ENCODE data around the gene DNAJB13.

DNAJB13 gene

DNA sequence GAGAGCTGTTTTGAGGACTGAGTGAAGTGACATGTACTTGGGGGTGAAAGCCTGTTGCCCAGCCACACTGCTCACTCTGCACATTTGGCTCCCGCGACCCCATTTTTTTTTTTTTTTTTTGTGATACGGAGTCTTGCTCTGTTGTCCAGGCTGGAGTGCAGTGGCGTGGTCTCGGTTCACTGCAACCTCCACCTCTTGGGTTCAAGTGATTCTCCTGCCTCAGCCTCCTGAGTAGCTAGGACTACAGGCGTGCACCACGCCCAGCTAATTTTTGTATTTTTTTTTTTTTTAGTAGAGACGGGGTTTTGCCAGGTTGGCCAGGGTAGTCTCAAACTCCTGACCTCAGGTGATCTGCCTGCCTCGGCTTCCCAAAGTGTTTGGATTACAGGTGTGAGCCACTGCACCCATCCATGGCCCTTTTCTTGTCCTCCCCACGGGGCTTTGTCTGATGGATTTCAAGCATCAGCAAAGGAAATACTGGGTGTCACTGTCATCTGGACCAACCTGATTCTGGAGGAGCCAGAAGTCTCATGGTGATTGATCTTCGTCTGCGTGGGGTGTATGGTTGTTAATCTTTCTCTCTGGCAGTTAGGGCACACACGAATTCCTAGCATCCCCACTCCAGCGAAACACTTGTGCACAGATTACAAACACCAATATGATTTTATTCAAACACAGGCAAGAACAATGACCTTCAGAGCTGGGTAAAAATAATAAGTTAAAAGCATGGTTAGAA, 61.4 kb downstream of the DNAJB13 start:
- Histone ChIP-seq H3K36me3 (ENCODE audit: insufficient read depth, low read length) (peaks cover 6% of the 10 kb centered on the region), H3K4me1 (ENCODE audit: control insufficient read depth, insufficient read depth, low read length) (no peaks in the 10 kb centered on the region), H3K9ac (ENCODE audit: low read depth, low read length) (no peak overlapping the region)

DNA sequence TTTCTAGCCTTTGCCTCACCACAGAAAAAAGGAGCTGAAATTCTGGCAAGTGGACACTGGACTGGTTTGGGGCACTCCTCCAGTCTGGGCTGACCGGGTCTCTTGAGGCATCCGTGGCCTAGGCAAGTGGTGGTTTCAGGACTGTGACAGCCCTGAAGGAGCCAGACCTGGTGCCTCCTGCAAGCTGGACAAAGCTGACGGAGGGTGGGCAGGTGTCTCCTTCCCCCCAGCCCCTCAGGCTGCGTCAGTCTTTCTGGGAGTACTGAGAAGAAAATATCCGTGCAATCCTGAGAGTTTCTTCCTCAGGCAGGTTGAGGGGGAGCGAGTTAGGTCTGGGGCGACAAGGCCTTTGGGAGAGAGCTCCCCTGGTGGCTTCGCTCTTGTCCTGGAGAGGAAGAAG, 62.3 kb downstream of the DNAJB13 start:
- H3K4me2 ChIP-seq (ENCODE audit: low read length): no peak overlapping the region
- no peak overlapping the region for H3K4me3 ChIP-seq (ENCODE audit: low read length)
- H3K9ac ChIP-seq (ENCODE audit: low read depth, low read length): no peak overlapping the region
- no peaks in the 10 kb centered on the region for H3K9me3 ChIP-seq (replicated peaks; ENCODE audit: low read length)
- peaks cover 3% of the 10 kb centered on the region for H3K4me1 ChIP-seq (ENCODE audit: control insufficient read depth, insufficient read depth, low read length)
- H3K27me3 ChIP-seq (ENCODE audit: control insufficient read depth, insufficient read depth, low read length): no peaks in the 10 kb centered on the region
- peaks cover 6% of the 10 kb centered on the region for H3K36me3 ChIP-seq (ENCODE audit: insufficient read depth, low read length)

More for the DNA sequence above, 61.4 kb downstream of the DNAJB13 start:
- Histone ChIP-seq H3K9me3 (replicated peaks; ENCODE audit: low read length) (no peaks in the 10 kb centered on the region), H3K4me2 (ENCODE audit: low read length) (no peak overlapping the region), H3K4me3 (ENCODE audit: low read length) (no peak overlapping the region), H3K27me3 (ENCODE audit: control insufficient read depth, insufficient read depth, low read length) (no peaks in the 10 kb centered on the region)

DNA sequence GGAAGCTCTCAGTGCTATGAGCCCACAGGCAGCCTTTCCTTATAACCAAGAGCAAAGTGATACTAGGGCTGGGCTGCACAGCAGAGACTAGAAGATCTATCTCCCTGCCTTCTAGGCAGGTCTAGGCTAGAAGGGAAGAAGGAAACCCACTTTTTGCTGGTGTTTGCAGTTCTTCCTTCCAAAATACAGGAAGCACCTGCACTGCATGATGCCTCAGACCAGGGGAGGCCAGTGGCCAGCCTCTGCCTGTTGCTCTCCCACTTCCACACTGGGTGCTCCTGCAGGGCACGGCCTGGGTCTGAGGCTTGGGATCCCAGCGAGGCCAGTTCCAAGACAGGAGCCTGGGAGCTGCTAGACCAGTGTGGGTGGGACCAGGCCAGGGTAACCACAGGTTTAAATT, 64.1 kb downstream of the DNAJB13 start:
- Histone ChIP-seq H3K9ac (ENCODE audit: low read depth, low read length) (no peak overlapping the region), H3K27me3 (ENCODE audit: control insufficient read depth, insufficient read depth, low read length) (no peaks in the 10 kb centered on the region), H3K36me3 (ENCODE audit: insufficient read depth, low read length) (peaks cover 6% of the 10 kb centered on the region), H3K4me3 (ENCODE audit: low read length) (no peak overlapping the region), H3K4me1 (ENCODE audit: control insufficient read depth, insufficient read depth, low read length) (peaks cover 20% of the 10 kb centered on the region), H3K4me2 (ENCODE audit: low read length) (no peak overlapping the region), H3K9me3 (replicated peaks; ENCODE audit: low read length) (no peaks in the 10 kb centered on the region)

DNA sequence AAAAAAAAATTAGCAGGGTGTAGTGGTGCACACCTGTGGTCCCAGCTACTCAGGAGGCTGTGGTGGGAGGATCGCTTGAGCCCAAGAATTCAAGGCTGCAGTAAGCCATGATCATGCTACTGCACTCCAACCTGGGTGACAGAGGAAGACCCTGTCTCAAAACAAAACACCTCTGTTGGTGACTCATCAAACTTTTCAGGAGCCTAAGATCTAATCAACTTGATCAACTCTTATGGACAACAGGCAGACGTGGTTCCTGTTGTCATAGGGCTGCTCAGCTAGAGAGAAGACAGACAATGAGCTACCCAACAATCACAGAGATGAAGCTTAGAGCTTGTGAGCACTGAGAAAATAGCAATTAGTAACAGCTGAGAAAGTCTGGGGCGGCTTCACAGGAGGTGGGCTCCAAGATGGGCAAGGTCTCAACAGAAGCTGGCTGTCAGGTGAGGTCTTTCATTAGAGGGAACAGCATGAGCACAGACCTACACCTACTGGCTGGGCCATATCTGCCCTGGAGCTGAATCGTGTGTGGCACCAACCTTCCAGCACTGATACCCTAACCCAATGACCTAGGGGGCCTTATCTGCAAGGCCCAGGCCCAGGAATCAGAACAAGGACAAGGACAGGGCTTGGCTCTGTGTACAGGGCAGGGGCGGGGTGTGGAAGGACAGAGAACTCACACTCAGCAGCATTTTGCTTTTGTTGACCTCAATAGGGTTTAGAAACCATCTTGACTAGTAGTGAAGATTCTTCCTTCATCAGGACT, 65.3 kb downstream of the DNAJB13 start:
- Histone ChIP-seq H3K4me3 (ENCODE audit: low read length) (no peak overlapping the region), H3K4me1 (ENCODE audit: control insufficient read depth, insufficient read depth, low read length) (peaks cover 26% of the 10 kb centered on the region)

DNA sequence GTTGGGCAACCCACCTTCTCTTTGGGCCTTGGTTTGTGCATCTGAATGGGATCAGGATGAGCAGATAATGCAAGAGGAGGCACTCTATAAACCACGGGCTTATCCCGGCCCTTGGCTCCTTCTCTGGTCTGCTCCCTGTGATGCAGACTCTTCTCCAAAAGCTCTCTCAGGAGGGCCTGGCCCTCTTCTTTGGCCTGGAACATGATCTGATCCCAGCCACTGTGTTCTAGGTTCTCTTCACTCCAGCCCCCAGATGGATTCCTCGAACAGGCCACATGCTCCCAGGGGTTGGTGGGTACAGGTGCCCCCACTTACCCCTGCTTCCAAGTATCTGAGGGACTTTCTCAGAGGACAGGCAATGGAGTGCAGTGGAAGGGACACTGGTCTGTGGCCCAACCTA, 66.8 kb downstream of the DNAJB13 start:
- Histone ChIP-seq H3K4me3 (ENCODE audit: low read length) (no peak overlapping the region), H3K27me3 (ENCODE audit: control insufficient read depth, insufficient read depth, low read length) (no peaks in the 10 kb centered on the region), H3K36me3 (ENCODE audit: insufficient read depth, low read length) (peaks cover 6% of the 10 kb centered on the region), H3K9me3 (replicated peaks; ENCODE audit: low read length) (no peaks in the 10 kb centered on the region), H3K4me2 (ENCODE audit: low read length) (no peak overlapping the region), H3K4me1 (ENCODE audit: control insufficient read depth, insufficient read depth, low read length) (peaks cover 26% of the 10 kb centered on the region), H3K9ac (ENCODE audit: low read depth, low read length) (no peak overlapping the region)

More for the DNA sequence above, 65.3 kb downstream of the DNAJB13 start:
- Histone ChIP-seq H3K4me2 (ENCODE audit: low read length) (no peak overlapping the region), H3K27me3 (ENCODE audit: control insufficient read depth, insufficient read depth, low read length) (no peaks in the 10 kb centered on the region), H3K9ac (ENCODE audit: low read depth, low read length) (no peak overlapping the region), H3K9me3 (replicated peaks; ENCODE audit: low read length) (no peaks in the 10 kb centered on the region), H3K36me3 (ENCODE audit: insufficient read depth, low read length) (peaks cover 6% of the 10 kb centered on the region)

DNA sequence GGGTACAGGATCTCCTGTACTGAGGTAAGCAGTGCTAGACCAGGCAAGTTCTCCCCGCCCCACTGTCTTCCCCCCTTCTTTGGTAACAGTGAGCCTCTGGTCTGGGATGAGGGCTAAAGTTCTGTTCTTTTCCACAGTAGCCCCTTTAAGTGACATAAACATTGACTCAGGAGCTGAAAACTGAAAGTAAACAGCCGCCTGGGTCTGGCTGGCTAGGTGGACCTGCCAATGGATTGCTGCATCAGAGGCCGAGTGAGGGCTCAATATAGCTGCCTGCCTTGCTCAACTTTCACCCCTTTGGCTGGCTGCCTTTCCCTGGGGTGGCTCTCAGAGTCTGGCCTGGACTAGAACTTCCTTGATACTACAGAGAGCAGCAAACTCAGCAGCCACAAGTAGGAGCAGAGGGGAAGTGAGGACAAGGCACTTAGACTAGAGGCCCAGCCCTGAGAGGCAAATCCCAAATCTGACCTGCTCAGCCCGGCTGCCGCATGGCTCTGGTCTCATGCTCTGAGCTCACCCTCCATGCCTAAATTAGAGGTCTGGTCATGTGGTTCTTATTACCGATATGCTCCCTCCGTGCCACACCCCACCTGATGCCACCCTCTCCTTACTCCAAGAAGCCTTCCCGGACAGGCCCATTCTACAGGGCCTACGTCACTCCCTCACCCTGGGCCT, 67.6 kb downstream of the DNAJB13 start:
- no peak overlapping the region for H3K4me3 ChIP-seq (ENCODE audit: low read length)
- no peak overlapping the region for H3K9ac ChIP-seq (ENCODE audit: low read depth, low read length)
- H3K4me2 ChIP-seq (ENCODE audit: low read length): peak overlapping the region; percentile 38
- no peaks in the 10 kb centered on the region for H3K27me3 ChIP-seq (ENCODE audit: control insufficient read depth, insufficient read depth, low read length)
- H3K36me3 ChIP-seq (ENCODE audit: insufficient read depth, low read length): peaks cover 6% of the 10 kb centered on the region
- no peaks in the 10 kb centered on the region for H3K9me3 ChIP-seq (replicated peaks; ENCODE audit: low read length)
- peaks cover 26% of the 10 kb centered on the region for H3K4me1 ChIP-seq (ENCODE audit: control insufficient read depth, insufficient read depth, low read length)

DNA sequence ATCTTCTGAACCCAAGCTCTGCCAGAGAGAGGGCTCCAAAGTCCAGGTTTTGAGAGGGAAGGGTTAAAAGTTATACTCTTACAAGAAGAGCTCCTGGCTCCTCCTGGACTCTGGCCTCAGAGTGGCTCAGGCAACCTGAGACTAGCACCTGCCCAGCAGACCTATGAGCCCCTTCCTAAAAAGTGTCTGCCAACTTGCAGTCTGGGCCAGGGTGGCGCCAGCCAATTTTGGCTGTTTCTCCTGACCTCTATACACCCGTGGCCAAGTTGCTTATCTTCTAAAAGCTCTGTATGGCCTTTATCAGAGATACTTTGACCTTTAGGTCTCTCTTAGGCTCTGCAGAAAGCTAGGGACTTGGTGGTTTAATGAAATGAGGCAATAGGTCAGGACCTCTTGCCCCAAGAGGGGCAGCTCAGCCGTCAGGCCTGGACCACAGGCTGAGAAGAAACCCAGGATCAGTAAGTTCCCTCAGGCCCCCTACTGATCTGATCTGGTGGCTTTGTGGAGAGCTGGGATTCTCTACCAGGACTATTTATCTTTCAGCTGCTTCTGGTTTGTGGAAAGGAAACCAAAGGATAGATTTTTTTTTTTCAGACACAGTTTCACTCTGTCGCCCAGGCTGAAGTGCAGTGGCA, 68.4 kb downstream of the DNAJB13 start:
- H3K36me3 ChIP-seq (ENCODE audit: insufficient read depth, low read length): peaks cover 6% of the 10 kb centered on the region
- peaks cover 26% of the 10 kb centered on the region for H3K4me1 ChIP-seq (ENCODE audit: control insufficient read depth, insufficient read depth, low read length)
- H3K9me3 ChIP-seq (replicated peaks; ENCODE audit: low read length): no peaks in the 10 kb centered on the region
- H3K9ac ChIP-seq (ENCODE audit: low read depth, low read length): no peak overlapping the region
- H3K27me3 ChIP-seq (ENCODE audit: control insufficient read depth, insufficient read depth, low read length): no peaks in the 10 kb centered on the region
- no peak overlapping the region for H3K4me3 ChIP-seq (ENCODE audit: low read length)
- H3K4me2 ChIP-seq (ENCODE audit: low read length): no peak overlapping the region

DNA sequence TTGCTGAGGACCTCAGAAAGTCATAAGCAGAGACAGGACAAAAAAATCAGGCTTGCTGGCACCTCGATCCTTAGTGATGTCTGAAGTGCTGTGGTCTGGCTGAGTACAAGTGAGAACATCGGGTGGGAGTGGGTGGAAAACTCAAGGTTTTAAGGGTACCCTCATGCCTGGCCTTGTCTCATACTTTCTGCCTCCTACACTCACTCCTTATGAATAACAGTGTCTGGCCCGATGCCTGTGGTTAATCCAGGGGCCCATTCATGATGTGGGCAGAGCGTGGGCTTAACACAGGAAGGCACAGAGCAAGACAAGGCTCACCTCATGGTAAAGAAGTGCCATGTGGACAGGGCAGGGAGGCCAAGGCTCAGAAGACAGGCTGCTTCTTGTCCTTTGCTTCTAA, 69.0 kb downstream of the DNAJB13 start:
- H3K27me3 ChIP-seq (ENCODE audit: control insufficient read depth, insufficient read depth, low read length): no peaks in the 10 kb centered on the region
- H3K9ac ChIP-seq (ENCODE audit: low read depth, low read length): no peak overlapping the region
- peaks cover 6% of the 10 kb centered on the region for H3K36me3 ChIP-seq (ENCODE audit: insufficient read depth, low read length)
- H3K4me2 ChIP-seq (ENCODE audit: low read length): no peak overlapping the region
- H3K9me3 ChIP-seq (replicated peaks; ENCODE audit: low read length): no peaks in the 10 kb centered on the region
- peaks cover 30% of the 10 kb centered on the region for H3K4me1 ChIP-seq (ENCODE audit: control insufficient read depth, insufficient read depth, low read length)
- no peak overlapping the region for H3K4me3 ChIP-seq (ENCODE audit: low read length)
